Kidney (tissue), 14 donors: ENCODE results near the gene MYO5A. TPM values are rescaled to one million over a fixed set of nuclear protein-coding genes. Genes with fewer than 3 reads are reported as not detected.

Experiments
- DNase-seq, 5 donors: peaks; one replicate each; pipeline ENCODE4 v3.0.0-alpha.2; 2013 to 2020
- FAIRE-seq: peaks from 2 replicates; lab custom pipeline; 2012; peaks lifted over from hg19 to GRCh38; lab: Jason Lieb, UNC
- H3K27ac ChIP-seq, 2 donors: one replicate each; pipeline ENCODE4 v1.7.0; 2013; ENCODE audit warnings: low read depth in 2 of 2, low read length in 2 of 2, inconsistent platforms in 1 of 2
- H3K27me3 ChIP-seq: one replicate; pipeline ENCODE4 v1.7.1; 2013; ENCODE audit warnings: low read length, inconsistent platforms; ENCODE audit not compliant: control insufficient read depth, insufficient read depth
- H3K36me3 ChIP-seq, 3 donors: one replicate each; pipeline versions ENCODE4 v1.7.0 to v1.7.1; 2013; ENCODE audit warnings: low read length in 3 of 3, control low read depth in 1 of 3, inconsistent platforms in 1 of 3; ENCODE audit not compliant: insufficient read depth in 3 of 3, control insufficient read depth in 2 of 3
- H3K4me1 ChIP-seq, 3 donors: one replicate each; pipeline versions ENCODE4 v1.7.0 to v1.7.1; 2013; ENCODE audit warnings: low read length in 3 of 3, inconsistent platforms in 1 of 3, low read depth in 1 of 3; ENCODE audit not compliant: control insufficient read depth in 2 of 3, insufficient read depth in 2 of 3
- H3K4me3 ChIP-seq, 3 donors: one replicate each; pipeline versions ENCODE4 v1.7.0 to v1.8.1; 2013; ENCODE audit warnings: low read length in 3 of 3, control low read depth in 1 of 3, inconsistent platforms in 1 of 3
- H3K9ac ChIP-seq, 3 donors: one replicate each; pipeline versions ENCODE4 v1.7.0 to v1.7.1; 2013; ENCODE audit warnings: low read length in 3 of 3, control low read depth in 1 of 3, inconsistent platforms in 1 of 3
- H3K9me3 ChIP-seq, 3 donors: one replicate each; pipeline versions ENCODE4 v1.7.0 to v1.7.1; 2013; ENCODE audit warnings: low read length in 3 of 3, control low read depth in 1 of 3, inconsistent platforms in 1 of 3; ENCODE audit not compliant: control insufficient read depth in 2 of 3, insufficient read depth in 1 of 3
- intact Hi-C: fragments of 100-400 bp; cut with DNase I; formaldehyde crosslinking; loops from one replicate; pipeline ENCODE4 v1.11.1; 2022
- polyA plus RNA-seq: library from polyadenylated mRNA; stranded (reverse); fragments of 350-450 nt; fragmentation: Illumina TruSeq; extraction: RNeasy Lipid Tissue Mini Kit (QIAGEN cat#74804); gene quantifications from one replicate; pipeline ENCODE4 v1.2.3, GENCODE V29; 2014; ENCODE audit warnings: low read depth, low replicate concordance; ENCODE audit not compliant: insufficient read depth
- total RNA-seq: library from RNA; stranded (reverse); fragmentation: NEBNext Ultra II Directional; extraction: Animal tissue kit (Norgen Biotek cat#: 25700); gene quantifications from one replicate; pipeline ENCODE4 v1.2.1, GENCODE V29; 2021
- TF ChIP-seq, protein P1 (sequence below): IDR thresholded peaks from 3 replicates; pipeline ENCODE4 v1.5.1; 2012; ENCODE audit warnings: mild to moderate bottlenecking, moderate library complexity, borderline replicate concordance; ENCODE audit not compliant: insufficient read depth; ENCODE audit errors: extremely low read depth
- donor health status: control.
- donor health status: control.
- donor health status: control.
- donor health status: control.
- donor health status: control.
- donor health status: DM: yes; HTN: yes; CAD: no.
- donor health status: Normal renal cell carcinoma (clear cell type).

MYO5A gene
- total and polyA plus RNA-seq, 2 donors from 2014 or later = 3.5 to 32.9 TPM

- Histone ChIP-seq H3K9ac (no peak overlapping the region), H3K27me3 (peaks cover 19% of the 10 kb centered on the region), H3K27ac (no peak overlapping the region), H3K36me3 (no peaks in the 10 kb centered on the region), H3K4me1 (peaks cover 0 to 8% (median 0%) of the 10 kb centered on the region in 3 donors), H3K9me3 (no peaks in the 10 kb centered on the region), H3K4me3 (no peak overlapping the region)
- no peak for DNase-seq
- no peak for FAIRE-seq
- TF ChIP-seq, protein P1, sequence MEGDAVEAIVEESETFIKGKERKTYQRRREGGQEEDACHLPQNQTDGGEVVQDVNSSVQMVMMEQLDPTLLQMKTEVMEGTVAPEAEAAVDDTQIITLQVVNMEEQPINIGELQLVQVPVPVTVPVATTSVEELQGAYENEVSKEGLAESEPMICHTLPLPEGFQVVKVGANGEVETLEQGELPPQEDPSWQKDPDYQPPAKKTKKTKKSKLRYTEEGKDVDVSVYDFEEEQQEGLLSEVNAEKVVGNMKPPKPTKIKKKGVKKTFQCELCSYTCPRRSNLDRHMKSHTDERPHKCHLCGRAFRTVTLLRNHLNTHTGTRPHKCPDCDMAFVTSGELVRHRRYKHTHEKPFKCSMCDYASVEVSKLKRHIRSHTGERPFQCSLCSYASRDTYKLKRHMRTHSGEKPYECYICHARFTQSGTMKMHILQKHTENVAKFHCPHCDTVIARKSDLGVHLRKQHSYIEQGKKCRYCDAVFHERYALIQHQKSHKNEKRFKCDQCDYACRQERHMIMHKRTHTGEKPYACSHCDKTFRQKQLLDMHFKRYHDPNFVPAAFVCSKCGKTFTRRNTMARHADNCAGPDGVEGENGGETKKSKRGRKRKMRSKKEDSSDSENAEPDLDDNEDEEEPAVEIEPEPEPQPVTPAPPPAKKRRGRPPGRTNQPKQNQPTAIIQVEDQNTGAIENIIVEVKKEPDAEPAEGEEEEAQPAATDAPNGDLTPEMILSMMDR = no peak
- intact Hi-C loops = no loop called here
Observed at GRCh38 chr15:52532427-52532826, 3.7 kb upstream of the MYO5A start.

DNA sequence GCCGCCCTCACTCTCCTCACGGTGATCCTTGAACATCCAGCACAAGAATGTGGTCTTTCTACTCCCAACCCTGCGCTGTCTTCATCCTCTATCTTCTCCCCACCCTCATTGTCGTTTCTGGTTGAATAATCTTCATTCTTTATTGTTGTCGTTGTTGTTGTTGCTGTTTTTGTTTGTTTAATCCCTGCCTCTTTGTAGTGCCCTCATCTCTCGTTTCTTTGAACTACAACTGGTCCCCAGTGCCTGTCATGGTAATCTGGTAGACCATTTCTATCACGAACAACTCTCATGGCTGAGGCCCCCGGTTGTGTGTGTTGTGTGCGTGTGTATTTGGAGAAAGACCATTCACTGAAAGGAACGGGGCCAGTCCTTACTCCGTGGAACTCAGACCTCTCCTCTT, 1.3 kb upstream of the MYO5A start:
- FAIRE-seq (no peak), DNase-seq (no peak)
- TF ChIP-seq, protein P1 = no peak
- Histone ChIP-seq H3K9me3 (no peaks in the 10 kb centered on the region), H3K4me3 (peak overlapping the region in 2 of 3 donors; percentile 80 to 83), H3K27ac (no peak overlapping the region), H3K36me3 (no peaks in the 10 kb centered on the region), H3K27me3 (peaks cover 19% of the 10 kb centered on the region), H3K9ac (peak overlapping the region; percentile 12 to 68 (median 56)), H3K4me1 (peaks cover 0 to 8% (median 0%) of the 10 kb centered on the region in 3 donors)
- intact Hi-C loops = no loop called here

GRCh38 chr15:52529341-52529924, 753 bp upstream of the MYO5A start:
- TF ChIP-seq, protein P1 = no peak
- Histone ChIP-seq H3K4me1 (peaks cover 0 to 8% (median 0%) of the 10 kb centered on the region in 3 donors), H3K9me3 (no peaks in the 10 kb centered on the region), H3K4me3 (peak overlapping the region; percentile 36 to 83 (median 80)), H3K9ac (peak overlapping the region; percentile 12 to 68 (median 56)), H3K27me3 (peaks cover 19% of the 10 kb centered on the region), H3K27ac (peak overlapping the region; percentile 52 to 58), H3K36me3 (no peaks in the 10 kb centered on the region)
- intact Hi-C loops = no loop called here
- FAIRE-seq (no peak), DNase-seq (peak in 4 of 5 donors; percentile 25 to 52 (median 44))
